Measurements from ENCODE around the gene VCL.

DNA sequence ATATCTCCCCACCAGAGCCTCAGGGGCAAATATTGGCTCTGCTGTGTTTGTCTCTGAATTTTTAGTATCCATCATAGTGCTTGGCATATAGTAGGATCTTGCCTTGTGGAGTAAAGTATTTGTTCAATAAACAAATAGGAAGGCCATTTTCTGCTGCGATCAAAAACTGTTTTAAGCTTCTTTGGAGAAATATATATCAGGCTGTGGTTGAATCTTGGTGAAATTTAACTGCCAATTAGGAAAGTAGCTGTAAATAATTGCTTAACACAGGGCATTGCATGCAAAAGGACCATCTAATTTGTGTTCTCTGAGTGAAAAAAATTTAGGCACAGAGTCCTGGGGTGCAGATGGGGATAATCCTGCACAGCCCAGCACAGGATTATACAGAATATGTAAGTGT, 15.1 kb downstream of the VCL start:
- TF ChIP-seq POLR2A (IDR thresholded peaks at IDR 0.05) = no peak
- no peak for TF ChIP-seq POLR2AphosphoS5 (IDR thresholded peaks at IDR 0.05)
- TF ChIP-seq, protein P1, sequence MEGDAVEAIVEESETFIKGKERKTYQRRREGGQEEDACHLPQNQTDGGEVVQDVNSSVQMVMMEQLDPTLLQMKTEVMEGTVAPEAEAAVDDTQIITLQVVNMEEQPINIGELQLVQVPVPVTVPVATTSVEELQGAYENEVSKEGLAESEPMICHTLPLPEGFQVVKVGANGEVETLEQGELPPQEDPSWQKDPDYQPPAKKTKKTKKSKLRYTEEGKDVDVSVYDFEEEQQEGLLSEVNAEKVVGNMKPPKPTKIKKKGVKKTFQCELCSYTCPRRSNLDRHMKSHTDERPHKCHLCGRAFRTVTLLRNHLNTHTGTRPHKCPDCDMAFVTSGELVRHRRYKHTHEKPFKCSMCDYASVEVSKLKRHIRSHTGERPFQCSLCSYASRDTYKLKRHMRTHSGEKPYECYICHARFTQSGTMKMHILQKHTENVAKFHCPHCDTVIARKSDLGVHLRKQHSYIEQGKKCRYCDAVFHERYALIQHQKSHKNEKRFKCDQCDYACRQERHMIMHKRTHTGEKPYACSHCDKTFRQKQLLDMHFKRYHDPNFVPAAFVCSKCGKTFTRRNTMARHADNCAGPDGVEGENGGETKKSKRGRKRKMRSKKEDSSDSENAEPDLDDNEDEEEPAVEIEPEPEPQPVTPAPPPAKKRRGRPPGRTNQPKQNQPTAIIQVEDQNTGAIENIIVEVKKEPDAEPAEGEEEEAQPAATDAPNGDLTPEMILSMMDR (IDR thresholded peaks at IDR 0.05) = no peak
- TF ChIP-seq EP300 (IDR thresholded peaks at IDR 0.05; ENCODE audit: low read depth) = no peak

Measured in transverse colon (tissue), 4 donors.